Measurements from ENCODE around the gene MLLT10. TPM values are rescaled to one million over a fixed set of nuclear protein-coding genes. Genes with fewer than 3 reads are reported as not detected.

Gene MLLT10
- total RNA-seq, 1 donor from 2014 or later: 50.6 TPM

- H3K4me3 Mint-ChIP-seq (ENCODE audit: unreplicated experiment): no peak overlapping the region
- peaks cover 3% of the 10 kb centered on the region for H3K27me3 Mint-ChIP-seq (ENCODE audit: unreplicated experiment)
- no peak for TF ChIP-seq CTCF (IDR thresholded peaks at IDR 0.05; ENCODE audit: unreplicated experiment)
- no peaks in the 10 kb centered on the region for H3K36me3 Mint-ChIP-seq (ENCODE audit: low read depth, unreplicated experiment)
- no peak overlapping the region for H3K27ac Mint-ChIP-seq (ENCODE audit: unreplicated experiment)
- no peaks in the 10 kb centered on the region for H3K9me3 Mint-ChIP-seq (ENCODE audit: unreplicated experiment)
- peaks cover 8% of the 10 kb centered on the region for H3K4me1 Mint-ChIP-seq (ENCODE audit: unreplicated experiment)
- no peak for DNase-seq (ENCODE audit: low spot score)
Measured at GRCh38 chr10:21490028-21490710, 43.9 kb upstream of the MLLT10 start.

- Mint-ChIP-seq H3K27me3 (ENCODE audit: unreplicated experiment) (peaks cover 6% of the 10 kb centered on the region), H3K36me3 (ENCODE audit: low read depth, unreplicated experiment) (no peaks in the 10 kb centered on the region), H3K4me3 (ENCODE audit: unreplicated experiment) (no peak overlapping the region), H3K9me3 (ENCODE audit: unreplicated experiment) (no peaks in the 10 kb centered on the region), H3K4me1 (ENCODE audit: unreplicated experiment) (peaks cover 12% of the 10 kb centered on the region), H3K27ac (ENCODE audit: unreplicated experiment) (no peak overlapping the region)
- DNase-seq (ENCODE audit: low spot score): no peak
- TF ChIP-seq CTCF (IDR thresholded peaks at IDR 0.05; ENCODE audit: unreplicated experiment): no peak
Measured at GRCh38 chr10:21490711-21491105, 43.3 kb upstream of the MLLT10 start.

GRCh38 chr10:21492421-21492820, 41.6 kb upstream of the MLLT10 start:
- H3K4me3 Mint-ChIP-seq (ENCODE audit: unreplicated experiment): no peak overlapping the region
- H3K36me3 Mint-ChIP-seq (ENCODE audit: low read depth, unreplicated experiment): no peaks in the 10 kb centered on the region
- DNase-seq (ENCODE audit: low spot score): no peak
- H3K27me3 Mint-ChIP-seq (ENCODE audit: unreplicated experiment): peaks cover 8% of the 10 kb centered on the region
- H3K27ac Mint-ChIP-seq (ENCODE audit: unreplicated experiment): no peak overlapping the region
- no peaks in the 10 kb centered on the region for H3K9me3 Mint-ChIP-seq (ENCODE audit: unreplicated experiment)
- TF ChIP-seq CTCF (IDR thresholded peaks at IDR 0.05; ENCODE audit: unreplicated experiment): no peak
- H3K4me1 Mint-ChIP-seq (ENCODE audit: unreplicated experiment): peaks cover 13% of the 10 kb centered on the region

GRCh38 chr10:21493784-21494183, 40.2 kb upstream of the MLLT10 start:
- DNase-seq (ENCODE audit: low spot score): no peak
- Mint-ChIP-seq H3K27ac (ENCODE audit: unreplicated experiment) (peak overlapping the region; percentile 74), H3K9me3 (ENCODE audit: unreplicated experiment) (no peaks in the 10 kb centered on the region), H3K4me1 (ENCODE audit: unreplicated experiment) (peaks cover 25% of the 10 kb centered on the region), H3K4me3 (ENCODE audit: unreplicated experiment) (peak overlapping the region; percentile 82), H3K27me3 (ENCODE audit: unreplicated experiment) (peaks cover 9% of the 10 kb centered on the region), H3K36me3 (ENCODE audit: low read depth, unreplicated experiment) (no peaks in the 10 kb centered on the region)
- TF ChIP-seq CTCF (IDR thresholded peaks at IDR 0.05; ENCODE audit: unreplicated experiment): no peak

- Mint-ChIP-seq H3K4me3 (ENCODE audit: unreplicated experiment) (peak overlapping the region; percentile 93), H3K9me3 (ENCODE audit: unreplicated experiment) (no peaks in the 10 kb centered on the region), H3K27ac (ENCODE audit: unreplicated experiment) (peak overlapping the region; percentile 74), H3K27me3 (ENCODE audit: unreplicated experiment) (peaks cover 12% of the 10 kb centered on the region), H3K36me3 (ENCODE audit: low read depth, unreplicated experiment) (no peaks in the 10 kb centered on the region), H3K4me1 (ENCODE audit: unreplicated experiment) (peaks cover 31% of the 10 kb centered on the region)
- no peak for TF ChIP-seq CTCF (IDR thresholded peaks at IDR 0.05; ENCODE audit: unreplicated experiment)
- DNase-seq (ENCODE audit: low spot score): peak; percentile 47
Measured at GRCh38 chr10:21494191-21495001, 39.6 kb upstream of the MLLT10 start.
